HG02973 (cell line): ENCODE data around the gene TGFBI.

Source experiments
- ATAC-seq: cut with Tn5 transposase; IDR thresholded peaks from one replicate; pipeline ENCODE4 v1.9.1; 2021; ENCODE audit warnings: moderate library complexity; ENCODE audit not compliant: unreplicated experiment

Gene TGFBI

DNA sequence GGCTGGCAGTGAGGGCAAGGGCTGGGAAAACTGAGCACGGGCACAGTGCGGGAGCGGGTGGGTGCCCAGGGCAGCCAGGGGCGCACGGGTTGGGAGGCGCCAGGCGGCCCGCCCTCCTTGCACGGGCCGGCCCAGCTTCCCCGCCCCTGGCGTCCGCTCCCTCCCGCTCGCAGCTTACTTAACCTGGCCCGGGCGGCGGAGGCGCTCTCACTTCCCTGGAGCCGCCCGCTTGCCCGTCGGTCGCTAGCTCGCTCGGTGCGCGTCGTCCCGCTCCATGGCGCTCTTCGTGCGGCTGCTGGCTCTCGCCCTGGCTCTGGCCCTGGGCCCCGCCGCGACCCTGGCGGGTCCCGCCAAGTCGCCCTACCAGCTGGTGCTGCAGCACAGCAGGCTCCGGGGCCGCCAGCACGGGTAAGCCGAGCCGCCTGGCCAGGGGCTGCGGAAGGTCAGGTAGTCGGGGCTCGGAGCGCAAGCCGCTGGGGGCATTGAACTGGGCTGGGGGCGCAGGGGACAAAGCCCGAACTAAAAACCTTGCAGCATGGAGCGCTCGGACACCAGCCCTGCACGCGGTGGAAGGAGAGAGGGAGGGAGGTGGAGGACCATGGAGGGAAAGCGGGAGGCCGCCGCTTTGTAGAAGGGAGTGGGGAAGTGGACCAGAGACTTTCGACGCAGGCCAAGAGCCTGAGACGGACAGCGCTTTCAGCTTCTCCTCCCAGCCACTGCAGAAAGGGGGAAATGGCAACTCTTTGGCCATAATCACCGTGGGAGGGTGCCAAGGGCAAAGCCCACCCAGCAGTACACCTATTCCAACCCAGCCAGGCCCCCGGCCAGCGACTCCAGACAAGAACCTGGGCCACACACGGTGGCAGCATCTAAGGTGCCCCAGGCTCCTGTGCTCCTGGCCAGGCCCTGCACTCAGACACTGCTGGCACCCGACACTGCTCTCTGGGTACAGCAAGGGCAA is at the start of gene TGFBI:
Gene TGFBI, plus strand, starts transcription at position 207 of the 961 bp plus-strand sequence. Its CDS starts 68 bp downstream, at position 275.
- ATAC-seq = no peak

DNA sequence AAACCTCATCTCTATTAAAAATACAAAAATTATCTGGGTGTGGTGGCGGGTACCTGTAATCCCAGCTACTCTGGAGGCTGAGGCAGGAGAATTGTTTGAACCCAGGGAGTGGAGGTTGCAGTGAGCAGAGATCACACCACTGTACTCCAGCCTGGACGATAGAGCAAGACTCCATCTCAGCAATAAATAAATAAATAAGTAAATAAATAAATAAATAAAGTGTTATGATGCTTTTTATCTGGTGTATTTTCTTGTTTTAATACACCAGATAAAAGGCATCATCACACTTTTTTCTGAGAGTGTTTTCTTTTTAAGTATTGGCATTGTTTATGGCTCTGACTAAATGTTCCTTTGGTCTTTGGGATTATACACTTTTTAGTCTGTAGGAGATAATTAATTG is 49.8 kb upstream of the TGFBI start:
- ATAC-seq = no peak

DNA sequence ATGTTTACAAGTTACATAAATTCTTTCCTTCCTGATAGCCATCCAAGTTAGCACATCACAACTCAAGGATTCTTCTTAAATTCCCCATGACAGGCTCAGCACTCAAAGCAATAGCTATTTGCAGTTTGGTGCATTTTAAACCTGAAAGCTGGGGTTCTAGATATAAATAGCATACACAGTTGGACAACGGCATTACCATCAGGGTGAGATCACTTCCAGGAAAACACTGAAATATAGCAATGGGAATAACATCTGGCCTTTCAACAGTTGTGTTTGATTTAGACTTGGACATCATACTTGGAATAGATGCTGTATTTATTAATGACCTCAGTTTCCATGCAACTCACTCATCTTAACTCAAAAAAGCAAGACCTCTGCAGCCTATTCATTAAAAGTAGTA is 49.3 kb upstream of the TGFBI start:
- ATAC-seq = no peak

DNA sequence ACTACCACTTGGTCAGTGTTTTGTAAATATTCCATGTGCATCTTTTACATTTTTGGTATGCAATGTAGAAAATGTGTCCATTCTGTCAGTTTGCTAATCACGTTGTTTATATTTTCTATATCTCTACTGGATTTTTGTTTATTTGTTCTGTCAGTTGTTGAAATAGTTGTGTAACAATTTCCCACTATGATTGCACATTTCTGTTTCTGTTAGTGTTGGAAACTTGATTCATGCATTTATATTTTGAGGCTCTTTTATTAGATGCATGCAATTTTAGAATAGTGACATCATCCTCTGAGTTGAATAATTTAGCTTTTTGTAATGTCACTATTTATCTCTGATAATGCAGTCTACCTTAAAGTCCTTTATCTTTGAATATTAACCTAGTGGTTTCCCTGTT is 48.2 kb upstream of the TGFBI start:
- no peak for ATAC-seq

DNA sequence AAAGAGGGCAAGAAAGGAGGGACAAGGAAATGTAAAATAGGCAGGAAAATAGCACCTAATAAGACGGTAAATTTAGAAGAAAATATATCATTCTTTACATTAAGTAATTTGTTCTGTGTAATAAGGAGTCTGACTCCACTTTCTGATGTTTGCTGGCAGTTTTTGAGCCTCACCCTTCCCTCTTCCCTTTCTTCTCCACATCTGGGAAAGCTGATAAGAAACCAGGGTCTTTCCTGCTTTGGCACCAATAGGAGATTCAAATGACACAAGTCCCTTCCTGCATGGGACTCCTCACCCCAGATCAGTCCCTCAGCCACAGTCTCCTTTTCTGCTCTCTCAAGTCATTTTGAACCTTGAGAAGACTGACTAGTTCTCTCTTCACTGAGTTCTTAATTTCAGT is 42.8 kb upstream of the TGFBI start:
- ATAC-seq = no peak

DNA sequence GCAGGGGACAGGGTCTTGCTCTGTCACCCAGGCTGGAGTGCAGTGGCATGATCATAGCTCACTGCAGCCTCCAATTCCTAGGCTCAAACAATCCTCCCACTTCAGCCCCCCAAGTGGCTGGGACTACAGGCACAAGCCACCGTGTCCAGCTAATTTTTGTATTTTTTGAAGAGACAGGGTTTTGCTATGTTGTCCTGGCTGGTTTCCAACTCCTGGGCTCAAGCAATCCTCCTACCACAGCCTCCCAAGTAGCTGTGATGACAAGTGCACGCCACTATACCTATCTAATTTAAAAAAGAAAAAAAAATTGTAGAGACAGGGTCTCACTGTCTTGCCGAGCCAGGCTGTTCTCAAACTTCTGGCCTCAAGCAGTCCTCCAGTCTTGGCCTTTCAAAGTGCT is 42.4 kb upstream of the TGFBI start:
- no peak for ATAC-seq

DNA sequence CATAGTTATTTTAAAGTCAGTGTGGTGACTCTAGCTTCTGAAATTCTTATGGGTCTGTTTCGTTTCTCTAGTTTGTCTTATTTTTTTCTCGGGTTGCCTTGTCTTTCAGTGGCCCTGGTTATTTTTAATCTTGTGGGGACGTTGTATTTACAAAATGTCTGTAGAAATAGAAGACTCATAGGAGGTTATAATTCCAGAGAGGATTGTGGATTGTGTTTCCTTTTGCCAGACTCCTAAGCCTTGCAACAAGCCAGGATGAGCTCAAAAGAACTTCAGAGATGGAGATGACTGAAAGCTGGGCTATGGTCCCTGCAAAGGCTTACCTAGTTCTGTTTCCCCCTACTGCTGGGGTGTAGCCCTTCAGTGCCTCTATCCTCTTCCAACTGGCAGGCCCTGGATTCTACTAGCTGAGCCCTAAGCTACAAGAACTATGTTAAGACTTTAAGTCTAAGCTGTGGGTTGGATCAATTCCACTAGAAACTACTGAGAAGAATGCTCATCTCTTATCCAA is 41.8 kb upstream of the TGFBI start:
- ATAC-seq = no peak

DNA sequence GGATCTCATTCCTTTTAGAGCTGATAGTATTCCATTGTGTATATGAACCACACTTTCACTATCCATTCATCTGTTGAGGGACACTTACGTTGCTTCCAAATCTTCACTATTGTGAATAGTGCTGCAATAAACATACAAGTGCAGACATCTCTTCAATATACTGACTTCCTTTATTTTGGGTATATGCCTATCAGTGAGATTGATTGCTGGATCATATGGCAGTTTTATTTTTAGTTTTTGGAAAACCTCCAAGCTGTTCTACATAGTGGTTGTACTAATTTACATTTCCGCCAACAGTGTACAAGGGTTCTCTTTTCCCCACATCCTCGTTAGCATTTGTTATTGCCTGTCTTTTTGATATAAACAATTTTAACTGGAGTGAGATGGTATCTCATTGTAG is 40.2 kb upstream of the TGFBI start:
- no peak for ATAC-seq

DNA sequence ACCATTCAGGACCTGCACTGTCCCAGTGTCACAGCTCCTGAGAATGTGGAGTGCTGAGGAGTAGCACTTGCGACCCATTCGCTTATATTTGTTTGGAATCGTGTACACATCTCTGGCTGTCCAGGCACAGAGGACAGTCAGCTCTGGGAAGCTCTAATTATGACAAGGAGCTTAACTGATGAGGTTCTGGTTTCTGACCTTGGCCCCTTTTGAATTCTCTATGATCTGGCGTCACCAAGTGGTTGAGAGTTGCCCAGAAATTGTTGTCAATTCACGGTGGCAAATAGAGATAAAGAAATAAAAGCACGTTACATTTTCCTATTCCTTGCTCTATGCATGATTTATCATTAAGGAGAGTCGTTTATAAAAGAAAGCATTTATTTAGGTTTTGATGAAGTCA is 39.1 kb upstream of the TGFBI start:
- no peak for ATAC-seq

DNA sequence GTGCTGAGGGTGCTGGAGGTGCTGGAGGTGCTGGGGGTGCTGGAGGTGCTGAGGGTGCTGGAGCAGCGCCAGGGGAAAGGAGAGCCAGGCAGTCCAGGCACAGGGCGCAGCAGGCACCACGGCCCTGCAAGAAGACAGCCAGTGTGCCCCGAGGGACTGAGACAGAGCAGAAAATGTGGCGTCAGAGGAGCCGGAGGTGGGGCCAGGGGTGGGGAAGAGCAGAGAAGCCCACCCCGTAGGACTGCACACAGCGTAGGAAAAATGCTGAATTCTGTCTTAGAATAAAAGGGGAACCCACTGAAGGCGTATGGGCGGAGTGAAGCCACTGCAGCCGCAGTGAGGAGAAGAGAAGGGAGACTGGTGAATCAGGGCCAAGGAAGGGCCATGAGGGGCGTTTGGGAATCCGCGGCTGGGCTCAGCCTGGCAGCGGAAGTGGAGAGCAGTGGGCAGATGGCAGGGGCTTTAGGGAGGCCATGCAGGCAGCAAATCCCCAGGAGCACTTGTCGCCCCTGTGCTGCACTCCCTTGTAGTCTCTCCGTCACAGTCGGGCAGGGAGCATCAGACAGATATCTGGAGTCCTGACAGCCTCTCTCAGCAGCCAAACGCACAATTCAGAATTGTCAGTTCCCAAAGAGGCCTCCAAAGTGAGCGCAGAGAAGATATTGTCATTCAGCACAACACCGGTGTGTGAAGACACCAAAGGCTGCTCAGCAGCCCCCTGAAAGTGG is 38.1 kb upstream of the TGFBI start:
- ATAC-seq = no peak

DNA sequence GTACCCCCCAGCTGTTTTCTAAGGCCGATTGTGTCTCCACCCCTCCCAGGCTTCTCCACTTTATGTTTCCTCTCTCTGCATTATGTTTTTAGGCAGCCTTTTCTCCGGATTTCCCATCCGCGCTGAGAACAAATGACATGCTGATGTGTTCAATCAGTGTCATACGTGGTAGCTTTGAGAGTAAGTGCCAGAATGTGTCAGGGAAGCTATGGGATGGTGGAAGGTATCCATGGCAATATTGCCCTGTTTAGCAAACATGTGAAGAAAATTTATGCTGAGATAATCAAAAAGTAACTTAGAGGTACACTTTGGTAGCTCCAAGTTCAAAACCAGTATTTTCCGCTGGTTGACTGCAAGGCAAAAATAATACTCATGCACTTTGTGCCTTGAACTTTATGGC is 37.4 kb upstream of the TGFBI start:
- no peak for ATAC-seq

DNA sequence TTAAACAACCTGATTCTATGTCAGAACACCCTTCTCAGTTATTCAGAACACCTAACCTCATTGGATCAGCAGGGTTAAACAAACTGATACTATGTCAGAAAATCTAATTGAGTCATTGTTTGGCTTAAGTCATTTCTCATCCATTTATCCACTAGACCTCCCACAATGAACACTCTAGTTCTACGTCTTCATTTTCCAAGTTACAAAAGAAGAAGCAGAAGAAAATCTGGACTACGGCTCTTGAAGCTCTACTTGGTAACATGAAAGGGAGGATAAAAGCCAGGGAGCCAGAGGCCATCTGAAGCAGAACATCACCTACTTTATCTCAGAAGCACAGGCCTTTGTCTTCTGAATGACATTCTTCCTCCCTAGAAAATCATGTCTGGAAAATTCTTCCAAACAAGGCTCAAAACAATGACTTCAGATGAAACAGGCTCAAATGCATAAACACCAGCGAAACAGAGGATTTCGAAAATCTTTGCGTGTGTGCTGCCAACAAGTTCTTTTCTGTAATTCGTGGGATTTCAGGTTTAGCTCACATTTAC is 35.4 kb upstream of the TGFBI start:
- ATAC-seq = no peak

DNA sequence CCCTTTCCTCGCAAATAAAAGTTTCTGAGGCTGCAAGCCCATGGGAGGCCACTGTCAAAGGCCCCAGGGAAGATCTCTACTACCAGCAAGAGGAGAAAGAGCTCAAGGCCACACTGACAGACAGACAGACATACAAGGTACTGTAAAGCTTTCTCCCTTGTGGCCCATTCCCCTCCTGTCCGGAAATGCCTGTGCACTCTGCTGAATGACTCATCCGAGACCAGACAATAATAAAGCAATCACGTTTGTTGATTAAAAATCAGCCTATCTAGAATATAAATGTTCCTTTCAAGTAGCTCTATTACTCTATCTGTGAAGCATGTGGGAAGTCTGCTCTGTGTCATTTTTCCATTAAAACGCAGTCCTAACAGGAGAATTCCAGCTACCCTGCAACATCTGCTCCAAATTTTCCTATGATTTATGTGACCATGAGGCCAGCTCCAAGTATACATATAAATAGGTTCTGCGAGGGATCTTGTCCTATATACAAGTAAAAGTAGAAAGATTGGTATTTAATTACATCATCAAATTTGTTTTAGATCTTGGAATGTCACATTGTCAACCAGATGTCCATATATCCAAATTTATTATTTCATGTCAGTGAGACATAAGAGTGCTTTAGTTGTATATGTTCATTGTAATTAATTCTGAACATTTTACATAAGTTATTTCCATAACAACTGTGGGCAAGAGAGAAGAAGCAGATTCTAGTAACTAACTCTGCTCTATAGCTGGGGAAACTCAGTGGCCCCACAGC is 34.7 kb upstream of the TGFBI start:
- ATAC-seq = no peak

DNA sequence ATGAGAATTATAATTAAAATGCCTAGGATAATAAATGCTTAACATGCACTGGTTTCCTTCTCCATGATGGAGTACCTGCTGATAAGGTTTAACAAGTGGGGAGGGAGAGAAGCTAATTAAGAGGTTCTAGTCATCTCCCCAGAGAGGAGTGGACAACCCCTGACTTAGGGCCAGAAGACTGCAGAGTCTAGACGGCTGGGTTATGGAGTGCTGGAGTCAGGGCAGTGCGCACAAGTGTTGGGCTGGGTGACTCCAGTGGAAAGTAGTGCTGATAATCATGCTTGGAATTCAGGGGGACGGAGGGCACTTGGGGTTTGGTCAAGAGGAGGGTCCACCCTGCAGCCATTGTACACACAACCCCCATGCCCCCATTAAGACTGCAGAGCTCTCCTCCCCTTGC is 32.8 kb upstream of the TGFBI start:
- ATAC-seq = no peak

DNA sequence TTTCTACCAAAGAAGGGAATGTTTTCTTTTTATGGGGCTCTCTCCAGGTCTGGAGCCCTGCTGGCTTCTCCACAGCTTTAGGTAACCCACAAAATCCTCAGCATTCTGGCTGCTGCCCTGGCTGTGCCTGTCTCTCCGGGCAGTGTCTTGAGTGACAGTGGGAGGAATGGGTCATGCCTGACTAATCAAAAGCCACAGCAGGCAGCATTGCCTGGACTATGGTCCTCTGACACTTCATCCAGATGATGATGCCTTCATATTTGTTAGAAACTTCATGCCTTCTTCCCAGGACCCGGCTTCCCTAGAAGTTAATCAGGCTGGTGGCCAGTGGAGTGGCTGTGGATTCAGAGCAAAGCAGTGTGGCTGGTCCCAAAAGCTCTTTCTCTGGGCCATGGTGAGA is 32.2 kb upstream of the TGFBI start:
- no peak for ATAC-seq

DNA sequence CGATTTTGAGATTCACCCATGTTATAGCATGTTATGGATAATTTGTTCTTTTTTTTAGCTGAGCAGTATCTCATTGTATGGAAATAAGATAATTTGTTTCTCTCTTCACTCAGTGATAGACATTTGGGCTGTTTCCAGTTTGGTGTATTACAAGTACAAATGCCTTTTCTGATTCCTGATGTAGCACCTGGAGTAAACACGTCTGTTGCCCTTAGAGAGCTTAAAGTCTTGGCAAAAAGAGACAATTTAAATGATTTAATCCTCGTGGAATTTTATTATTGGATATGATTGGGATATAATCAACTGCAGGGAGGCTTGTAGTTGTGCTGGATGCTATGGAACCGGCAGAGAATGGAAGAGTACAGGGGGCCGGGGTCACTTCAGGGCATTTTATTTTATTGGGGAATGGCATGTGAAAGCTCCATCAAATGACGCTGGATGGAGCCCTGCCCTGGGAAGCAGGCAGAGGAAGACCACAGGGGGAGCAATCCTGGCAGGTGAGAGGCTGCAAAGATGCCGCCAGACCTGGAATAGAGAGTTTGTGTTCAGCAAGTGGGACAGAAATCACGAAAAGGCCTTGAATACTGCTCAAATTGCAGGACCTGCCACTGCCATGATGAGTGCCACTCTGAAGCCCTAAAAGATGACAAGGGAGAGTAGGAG is 31.0 kb upstream of the TGFBI start:
- no peak for ATAC-seq

DNA sequence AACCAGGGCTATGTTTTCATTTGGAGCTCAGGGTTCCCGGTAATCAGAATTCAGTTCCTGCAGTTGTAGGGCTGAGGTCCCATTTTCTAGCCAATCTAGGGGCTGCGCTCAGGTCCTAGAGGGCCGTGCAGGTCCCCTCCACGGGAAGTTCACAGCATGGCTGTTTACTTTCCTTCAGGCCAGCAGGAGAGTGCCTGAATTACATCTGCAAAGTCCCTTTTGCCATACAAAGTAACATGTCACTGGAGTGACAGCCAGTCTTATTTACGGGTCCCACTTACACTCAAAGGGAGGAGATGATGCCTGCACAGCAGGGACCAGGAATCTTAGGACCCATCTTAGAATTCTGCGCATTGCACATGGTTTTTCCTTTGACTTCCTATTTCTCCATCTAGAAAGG is 29.9 kb upstream of the TGFBI start:
- ATAC-seq = no peak

DNA sequence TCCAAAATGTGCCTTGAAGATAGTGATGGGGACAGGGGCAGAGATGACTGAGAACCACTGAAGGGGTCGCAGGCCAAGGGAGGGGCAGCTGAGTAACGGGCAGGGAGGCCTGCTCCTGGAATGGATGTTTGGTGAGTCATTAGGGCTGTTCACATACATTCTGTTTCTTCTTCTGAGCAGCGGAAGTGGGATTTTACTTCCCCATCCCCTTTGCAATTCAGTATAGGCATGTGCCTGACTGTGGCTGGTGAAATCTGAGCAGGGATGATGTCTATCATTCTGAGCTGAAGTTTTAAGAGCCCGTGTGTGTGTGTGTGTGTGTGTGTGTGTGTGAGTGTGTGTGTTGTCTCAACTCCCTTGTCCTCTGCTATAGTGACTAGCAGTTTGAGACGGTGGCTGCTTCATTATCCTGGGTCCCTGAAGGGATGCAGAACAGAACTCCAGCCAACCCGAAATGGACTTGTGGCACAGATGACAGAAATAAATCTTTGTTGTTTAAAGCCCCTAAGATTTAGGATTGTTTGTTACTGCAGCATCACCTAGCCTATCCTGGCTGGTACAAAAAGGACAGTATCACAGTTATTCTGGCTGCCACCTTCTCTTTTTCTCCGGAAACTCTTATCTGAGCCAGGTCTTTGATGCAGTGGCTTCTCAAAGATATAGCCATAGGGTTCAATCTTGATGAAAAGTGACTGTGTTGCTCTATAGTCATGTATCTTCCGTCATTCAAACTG is 29.2 kb upstream of the TGFBI start:
- no peak for ATAC-seq

DNA sequence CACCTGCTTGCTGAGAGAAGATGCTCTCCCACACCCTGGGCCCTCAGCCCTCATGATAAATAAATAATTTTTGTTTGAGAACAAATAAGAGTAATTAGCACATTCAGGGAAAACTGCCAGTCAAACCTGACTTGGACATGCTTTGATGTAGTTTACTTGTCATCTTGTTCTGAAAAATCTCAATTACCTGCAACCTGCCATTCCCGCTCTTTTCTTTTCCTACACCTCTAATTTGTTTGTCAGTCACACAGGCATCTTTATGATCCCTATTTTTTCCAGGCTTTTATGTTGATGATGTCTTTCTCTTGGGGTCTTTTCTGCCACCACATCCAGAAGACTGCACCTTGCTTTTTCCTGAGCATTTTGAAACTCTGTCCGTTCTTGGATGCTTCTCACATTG is 28.6 kb upstream of the TGFBI start:
- ATAC-seq = no peak

DNA sequence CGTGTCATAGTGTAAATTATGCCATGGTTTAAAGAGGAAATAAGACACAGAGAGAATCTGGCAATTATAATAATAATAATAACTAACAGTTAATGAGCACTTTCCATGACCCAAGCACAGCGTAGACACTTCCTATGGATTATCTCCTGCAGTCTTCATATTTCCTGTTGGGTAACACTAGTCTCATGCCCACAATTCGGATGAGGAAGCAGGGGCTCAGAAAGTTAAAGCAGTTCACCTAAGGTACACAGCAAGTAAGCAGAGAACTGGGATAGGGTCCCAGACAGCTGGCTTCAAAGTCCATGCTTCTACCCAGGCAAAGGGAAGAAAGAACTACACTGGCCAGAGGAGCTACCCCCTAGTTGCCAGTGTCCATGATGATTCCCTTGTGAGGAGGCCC is 27.9 kb upstream of the TGFBI start:
- ATAC-seq = no peak
